Neural crest cell (in vitro differentiated cells): Measurements from ENCODE around the gene MYCBP. TPM values are rescaled to one million over a fixed set of nuclear protein-coding genes. Genes with fewer than 3 reads are reported as not detected.

Experiments
- DNase-seq: peaks from one replicate; pipeline ENCODE4 v3.0.0; 2021; ENCODE audit warnings: low read depth, mixed read lengths, low spot score
- H3K27ac Mint-ChIP-seq: one replicate; pipeline ENCODE4 v1.8.0; 2021; ENCODE audit warnings: mild to moderate bottlenecking, mixed read lengths; ENCODE audit not compliant: unreplicated experiment
- H3K27me3 Mint-ChIP-seq: 2 replicates; pipeline ENCODE4 v1.8.0; 2021; ENCODE audit warnings: low read depth, mild to moderate bottlenecking, mixed read lengths
- H3K36me3 Mint-ChIP-seq: 2 replicates; pipeline ENCODE4 v1.8.0; 2021; ENCODE audit warnings: low read depth, mild to moderate bottlenecking, mixed read lengths
- H3K4me1 Mint-ChIP-seq: 2 replicates; pipeline ENCODE4 v1.8.0; 2021; ENCODE audit warnings: mixed read lengths
- H3K4me3 Mint-ChIP-seq: one replicate; pipeline ENCODE4 v1.8.0; 2021; ENCODE audit warnings: mild to moderate bottlenecking, mixed read lengths
- H3K9me3 Mint-ChIP-seq: 2 replicates; pipeline ENCODE4 v1.8.0; 2021; ENCODE audit warnings: mixed read lengths
- total RNA-seq: library from RNA; stranded (reverse); gene quantifications from 2 replicates; pipeline ENCODE4 v1.2.1, GENCODE V29; 2021
- TF ChIP-seq, protein P1 (sequence below): fragments of 200-600 bp; sonication (generic); conservative IDR thresholded peaks from 2 replicates; pipeline ENCODE4 v1.5.0; 2021; ENCODE audit warnings: antibody characterized with exemption, mild to moderate bottlenecking

MYCBP gene
- total RNA-seq, 1 donor from 2014 or later: 20.7 TPM

DNA sequence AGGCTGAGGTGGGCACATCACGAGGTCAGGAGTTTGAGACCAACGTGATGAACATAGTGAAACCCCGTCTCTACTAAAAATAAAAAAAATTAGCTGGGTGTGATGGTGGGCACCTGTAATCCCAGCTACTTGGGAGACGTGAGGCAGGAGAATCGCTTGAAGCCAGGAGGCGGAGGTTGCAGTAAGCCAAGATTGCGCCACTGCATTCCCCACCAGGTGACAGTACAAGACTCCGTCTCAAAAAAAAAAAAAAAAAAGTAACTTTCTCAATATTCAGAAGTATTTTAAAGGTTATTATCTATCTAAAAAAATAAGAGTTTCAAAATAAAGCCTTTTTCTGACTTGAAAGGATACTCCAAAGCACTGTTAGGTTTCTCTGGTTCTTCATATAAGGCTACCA is 5.9 kb downstream of the MYCBP start:
- Mint-ChIP-seq H3K9me3 (no peaks in the 10 kb centered on the region), H3K27me3 (no peaks in the 10 kb centered on the region), H3K4me1 (peaks cover 25% of the 10 kb centered on the region), H3K4me3 (no peak overlapping the region), H3K36me3 (no peaks in the 10 kb centered on the region), H3K27ac (no peak overlapping the region)
- no peak for DNase-seq
- TF ChIP-seq, protein P1, sequence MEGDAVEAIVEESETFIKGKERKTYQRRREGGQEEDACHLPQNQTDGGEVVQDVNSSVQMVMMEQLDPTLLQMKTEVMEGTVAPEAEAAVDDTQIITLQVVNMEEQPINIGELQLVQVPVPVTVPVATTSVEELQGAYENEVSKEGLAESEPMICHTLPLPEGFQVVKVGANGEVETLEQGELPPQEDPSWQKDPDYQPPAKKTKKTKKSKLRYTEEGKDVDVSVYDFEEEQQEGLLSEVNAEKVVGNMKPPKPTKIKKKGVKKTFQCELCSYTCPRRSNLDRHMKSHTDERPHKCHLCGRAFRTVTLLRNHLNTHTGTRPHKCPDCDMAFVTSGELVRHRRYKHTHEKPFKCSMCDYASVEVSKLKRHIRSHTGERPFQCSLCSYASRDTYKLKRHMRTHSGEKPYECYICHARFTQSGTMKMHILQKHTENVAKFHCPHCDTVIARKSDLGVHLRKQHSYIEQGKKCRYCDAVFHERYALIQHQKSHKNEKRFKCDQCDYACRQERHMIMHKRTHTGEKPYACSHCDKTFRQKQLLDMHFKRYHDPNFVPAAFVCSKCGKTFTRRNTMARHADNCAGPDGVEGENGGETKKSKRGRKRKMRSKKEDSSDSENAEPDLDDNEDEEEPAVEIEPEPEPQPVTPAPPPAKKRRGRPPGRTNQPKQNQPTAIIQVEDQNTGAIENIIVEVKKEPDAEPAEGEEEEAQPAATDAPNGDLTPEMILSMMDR: no peak

DNA sequence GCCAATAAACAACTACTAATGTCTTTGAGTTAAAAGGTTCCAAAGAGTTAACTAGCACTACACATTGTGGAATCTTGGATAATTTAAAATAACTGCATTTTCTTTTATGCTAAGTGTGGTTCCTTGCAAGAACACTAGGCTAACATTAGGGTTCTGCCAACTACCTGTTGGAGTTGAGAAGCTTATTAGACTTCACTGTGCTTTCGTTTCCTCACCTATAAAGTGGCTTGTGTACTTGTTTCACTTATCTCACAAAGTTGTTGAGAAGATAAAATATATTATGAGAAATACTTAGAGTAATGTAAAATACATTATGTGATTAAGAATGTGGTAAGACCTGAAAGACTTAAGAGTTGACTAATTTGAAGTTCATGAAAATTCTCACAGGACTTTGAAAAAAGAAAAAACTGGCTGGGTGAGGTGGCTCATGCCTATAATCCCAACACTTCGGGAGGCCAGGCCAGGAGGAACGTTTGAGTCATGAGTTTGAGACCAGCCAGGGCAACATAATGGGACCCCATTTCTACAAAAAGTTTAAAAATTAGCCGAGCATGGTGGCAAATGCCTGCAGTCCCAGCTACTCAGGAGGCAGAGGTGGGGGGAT is 7.9 kb downstream of the MYCBP start:
- no peak overlapping the region for H3K4me3 Mint-ChIP-seq
- peaks cover 35% of the 10 kb centered on the region for H3K4me1 Mint-ChIP-seq
- TF ChIP-seq, protein P1: peak; percentile 40
- no peaks in the 10 kb centered on the region for H3K9me3 Mint-ChIP-seq
- DNase-seq: no peak
- H3K27me3 Mint-ChIP-seq: no peaks in the 10 kb centered on the region
- no peaks in the 10 kb centered on the region for H3K36me3 Mint-ChIP-seq
- no peak overlapping the region for H3K27ac Mint-ChIP-seq

DNA sequence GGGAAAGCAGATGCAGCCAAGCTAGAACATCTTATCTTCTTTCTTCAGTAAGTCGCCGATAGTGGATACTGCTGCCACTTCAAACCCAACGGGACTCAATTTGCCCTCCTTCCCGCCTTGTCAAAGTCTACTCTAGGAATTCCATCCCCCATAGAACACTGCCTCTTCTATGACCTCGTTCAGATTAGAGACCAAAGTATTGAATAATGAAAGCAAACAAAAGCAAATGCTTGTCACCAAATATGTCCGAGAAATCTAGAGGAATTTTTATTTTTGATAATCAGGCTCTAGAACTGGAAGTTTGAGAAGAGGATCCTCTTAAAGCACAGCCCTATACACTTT is 12.7 kb downstream of the MYCBP start:
- Mint-ChIP-seq H3K27me3 (no peaks in the 10 kb centered on the region), H3K36me3 (no peaks in the 10 kb centered on the region), H3K9me3 (no peaks in the 10 kb centered on the region), H3K4me1 (peaks cover 57% of the 10 kb centered on the region), H3K4me3 (peak overlapping the region; percentile 93), H3K27ac (peak overlapping the region; percentile 4)
- TF ChIP-seq, protein P1: no peak
- no peak for DNase-seq

DNA sequence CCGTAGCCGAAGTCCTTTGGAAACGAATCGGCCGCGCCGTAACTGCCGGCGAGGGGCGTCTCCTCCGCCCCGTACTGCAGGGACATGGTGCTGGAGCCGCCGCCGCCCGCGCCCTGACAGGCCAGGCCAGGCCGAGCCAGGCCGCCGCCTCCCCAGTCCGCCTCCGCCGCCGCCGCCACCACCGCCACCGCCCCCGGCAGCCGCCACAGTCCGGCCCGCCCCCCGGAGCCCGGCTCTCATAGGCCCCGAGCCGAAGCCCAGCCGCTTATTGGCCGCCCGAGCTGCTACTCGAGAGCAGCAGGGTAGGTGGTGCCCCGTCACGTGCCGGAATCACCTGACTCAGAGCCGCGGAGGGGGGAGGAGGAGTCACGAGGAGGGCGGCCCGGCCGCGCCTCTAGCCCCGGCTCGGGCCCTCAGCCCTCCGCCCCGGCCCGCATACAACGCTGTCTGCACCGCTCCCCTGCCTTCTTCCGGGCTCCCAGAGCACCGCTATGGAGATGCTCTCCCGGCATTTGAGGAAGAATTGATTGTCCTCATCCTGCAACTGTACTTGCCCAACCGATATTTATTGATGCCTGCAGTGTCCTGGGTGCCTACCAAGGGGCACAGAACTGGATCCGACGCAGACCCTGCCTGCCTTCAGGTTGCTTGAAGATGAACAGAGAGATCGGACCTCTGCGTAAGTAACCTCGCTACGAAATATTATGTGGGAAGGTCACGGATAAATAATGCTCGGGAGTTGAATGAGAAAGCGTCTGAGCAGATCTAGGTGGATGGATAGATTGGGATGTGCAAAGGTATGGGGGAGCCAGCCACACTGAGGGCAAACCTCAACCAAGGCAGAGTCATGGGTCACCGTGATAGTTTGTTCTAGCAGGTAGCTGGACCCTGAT is 13.3 kb downstream of the MYCBP start, which contains the start of gene RRAGC:
Gene RRAGC (minus strand): TSS at position 212 of the 893 bp plus-strand sequence. CDS start 126 bp downstream, at position 86.
- H3K27ac Mint-ChIP-seq: peak within 1 kb of the TSS; percentile 4
- TF ChIP-seq, protein P1: no peak
- H3K9me3 Mint-ChIP-seq: no peaks in the 10 kb centered on the region
- DNase-seq: peak; percentile 96
- peaks cover 57% of the 10 kb centered on the region for H3K4me1 Mint-ChIP-seq
- no peaks in the 10 kb centered on the region for H3K36me3 Mint-ChIP-seq
- H3K4me3 Mint-ChIP-seq: peak within 1 kb of the TSS; percentile 93
- no peaks in the 10 kb centered on the region for H3K27me3 Mint-ChIP-seq

DNA sequence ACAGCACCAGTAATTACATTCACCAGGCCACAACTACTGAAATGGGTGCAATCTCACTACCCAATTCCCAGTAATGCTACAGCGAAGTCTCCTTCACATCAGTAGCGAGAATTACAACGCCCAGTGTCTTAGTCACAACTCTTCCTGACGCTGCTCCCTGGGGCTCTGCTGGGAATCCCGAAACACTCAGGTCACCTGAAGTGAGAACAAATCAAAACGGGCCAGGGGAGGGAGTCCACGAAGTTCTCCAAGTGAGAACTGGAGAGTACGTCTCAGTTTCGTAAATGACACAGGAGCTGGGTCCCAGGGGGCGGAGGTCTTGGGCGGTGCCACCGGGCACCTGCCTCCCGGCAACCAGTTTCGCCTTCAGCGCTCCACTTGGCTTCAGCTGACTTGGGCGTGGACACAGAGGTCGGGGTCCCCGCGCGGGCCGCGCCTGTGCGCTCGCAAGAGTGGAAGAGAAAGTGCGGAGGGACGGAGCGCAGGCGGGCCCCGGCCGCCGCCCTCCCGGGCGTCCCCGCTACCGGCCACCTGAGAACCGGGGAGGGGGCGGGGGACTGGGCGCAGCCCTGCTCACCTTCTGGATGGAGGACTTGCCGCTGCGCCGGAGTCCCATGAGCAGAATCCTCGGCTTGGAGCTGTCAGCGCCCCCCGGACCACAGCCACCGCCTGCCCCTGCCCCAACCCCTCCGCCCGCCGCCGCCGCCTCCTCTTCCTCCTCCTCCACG is 14.2 kb downstream of the MYCBP start:
- no peaks in the 10 kb centered on the region for H3K27me3 Mint-ChIP-seq
- no peak for DNase-seq
- H3K9me3 Mint-ChIP-seq: no peaks in the 10 kb centered on the region
- peaks cover 54% of the 10 kb centered on the region for H3K4me1 Mint-ChIP-seq
- H3K36me3 Mint-ChIP-seq: no peaks in the 10 kb centered on the region
- H3K27ac Mint-ChIP-seq: no peak overlapping the region
- H3K4me3 Mint-ChIP-seq: peak overlapping the region; percentile 93
- TF ChIP-seq, protein P1: no peak
